K562 (cell line): ENCODE measurements around the gene PEX5. TPM values are rescaled to one million over a fixed set of nuclear protein-coding genes. Genes with fewer than 3 reads are reported as not detected.

ENCODE experiments used
- ATAC-seq: fragments of 200-7000 bp; cut with Tn5 transposase; 3 replicates; pipeline ENCODE4 v1.9.1; 2020; ENCODE audit warnings: moderate library complexity
- BruUV-seq: library from RNA; stranded (reverse); fragments of 400-500 nt; replicated peaks from 2 replicates; lab custom pipeline; 2021; lab: Mats Ljungman, UMichigan
- CTCF ChIA-PET: fragments of 300-600 bp; formaldehyde crosslinking; extraction: SDS; loops from one replicate; lab custom pipeline; 2021; ENCODE audit warnings: low intra/inter-chr PET ratio; lab: Yijun Ruan, JAX
- POLR2A ChIA-PET: fragments of 300-600, 350-650 bp; sonication (Branson Sonifier 250); formaldehyde crosslinking; extraction: SDS; loops from one replicate; lab custom pipeline; 2021; ENCODE audit warnings: antibody characterized with exemption, inconsistent platforms; lab: Yijun Ruan, JAX
- DNase-seq, 4 experiments: peaks; one replicate each; pipeline versions ENCODE4 v3.0.0 to v3.0.0-alpha.2; 2011 to 2018; ENCODE audit warnings: low spot score in 3 of 4, mixed read lengths in 3 of 4; ENCODE audit errors: extremely low read depth in 1 of 4
- FAIRE-seq: peaks from 2 replicates; lab custom pipeline; 2011; peaks lifted over from hg19 to GRCh38; lab: Jason Lieb, UNC
- H2AFZ ChIP-seq: 2 replicates; pipeline ENCODE4 v1.6.0; 2011; ENCODE audit warnings: low read depth, low read length, control low read depth, inconsistent platforms
- H3K27ac ChIP-seq: fragments of 200-600 bp; 3 replicates; pipeline ENCODE4 v1.8.0; 2011; ENCODE audit warnings: low read depth, mild to moderate bottlenecking, control low read depth, inconsistent platforms, low read length, moderate library complexity, mixed read lengths; ENCODE audit errors: extremely low read depth
- H3K27me3 ChIP-seq, 2 experiments: fragments of 300-600 bp in 1 of 2; 2 replicates in 1 of 2; 3 replicates in 1 of 2; pipeline versions ENCODE4 v1.6.0 to v1.8.0; 2011; ENCODE audit warnings: inconsistent platforms in 2 of 2, low read length in 2 of 2, mild to moderate bottlenecking in 1 of 2, mixed read lengths in 1 of 2, moderate library complexity in 1 of 2; ENCODE audit not compliant: control insufficient read depth in 2 of 2, insufficient read depth in 2 of 2
- H3K36me3 ChIP-seq: fragments of 300-600 bp; 3 replicates; pipeline ENCODE4 v1.8.0; 2011; ENCODE audit warnings: mild to moderate bottlenecking, low read length, inconsistent platforms; ENCODE audit not compliant: control insufficient read depth, insufficient read depth
- H3K4me1 ChIP-seq, 2 experiments: fragments of 200-600 bp in 1 of 2; replicated peaks in 1 of 2; 2 replicates in 1 of 2; 3 replicates in 1 of 2; pipeline versions ENCODE4 v1.5.1 to v1.8.0; 2011; ENCODE audit warnings: inconsistent platforms in 2 of 2, low read length in 2 of 2, mild to moderate bottlenecking in 1 of 2, mixed read lengths in 1 of 2, moderate library complexity in 1 of 2; ENCODE audit not compliant: control insufficient read depth in 2 of 2, insufficient read depth in 2 of 2
- H3K4me2 ChIP-seq: 2 replicates; pipeline ENCODE4 v1.6.1; 2011; ENCODE audit warnings: low read length, control low read depth, inconsistent platforms, mixed read lengths; ENCODE audit not compliant: insufficient read depth
- H3K4me3 ChIP-seq: fragments of 200-600 bp; sonication (generic), shearing (Covaris generic); 2 replicates; pipeline ENCODE4 v1.5.1; 2016; ENCODE audit warnings: control low read depth, inconsistent platforms
- H3K79me2 ChIP-seq: fragments of 200-600 bp; 3 replicates; pipeline ENCODE4 v1.8.0; 2011; ENCODE audit warnings: low read length, inconsistent platforms; ENCODE audit not compliant: control insufficient read depth, insufficient read depth
- H3K9ac ChIP-seq, 2 experiments: 2 replicates each; pipeline versions ENCODE4 v1.6.0 to v1.6.1; 2011; ENCODE audit warnings: low read depth in 2 of 2, low read length in 2 of 2, control low read depth in 1 of 2, inconsistent platforms in 1 of 2, mild to moderate bottlenecking in 1 of 2, mixed read lengths in 1 of 2; ENCODE audit not compliant: insufficient read depth in 1 of 2
- H3K9me1 ChIP-seq: one replicate; pipeline ENCODE4 v1.6.0; 2011; ENCODE audit warnings: inconsistent platforms, mild to moderate bottlenecking, low read length, moderate library complexity; ENCODE audit not compliant: control insufficient read depth, insufficient read depth
- H3K9me3 ChIP-seq: replicated peaks from 2 replicates; pipeline ENCODE4 v1.5.1; 2011; ENCODE audit warnings: low read depth, low read length, inconsistent platforms; ENCODE audit not compliant: control insufficient read depth, insufficient read depth
- H4K20me1 ChIP-seq: replicated peaks from 2 replicates; pipeline ENCODE4 v1.6.1; 2011; ENCODE audit warnings: low read length, inconsistent platforms, mixed read lengths; ENCODE audit not compliant: control insufficient read depth, insufficient read depth
- ARHGAP35 ChIP-seq: fragments of 450-650 bp; IDR thresholded peaks from 2 replicates; pipeline ENCODE4 v1.6.1; 2018; ENCODE audit not compliant: partially characterized antibody
- BCL6 ChIP-seq: fragments of 250-450 bp; sonication (Bioruptor Pico); IDR thresholded peaks from 2 replicates; pipeline ENCODE4 v1.4.0; 2020
- ETS2 ChIP-seq: IDR thresholded peaks from 2 replicates; pipeline ENCODE4 v1.6.1; 2016; ENCODE audit warnings: borderline replicate concordance, missing genetic modification characterization, mild to moderate bottlenecking, moderate library complexity, missing compliant biosample characterization; ENCODE audit not compliant: poor library complexity, severe bottlenecking
- MCM3 ChIP-seq: fragments of 450-650 bp; IDR thresholded peaks from 2 replicates; pipeline ENCODE4 v1.6.1; 2016
- PHTF2 ChIP-seq: fragments of 250-450 bp; sonication (Bioruptor Pico); IDR thresholded peaks from 2 replicates; pipeline ENCODE4 v1.5.0; 2021; ENCODE audit warnings: mild to moderate bottlenecking
- POLR2H ChIP-seq: IDR thresholded peaks from 2 replicates; pipeline ENCODE4 v1.6.1; 2016; ENCODE audit warnings: missing genetic modification characterization, low read depth, mild to moderate bottlenecking, control low read depth, missing compliant biosample characterization, moderate library complexity
- PTBP1 ChIP-seq: fragments of 200-400 bp; formaldehyde crosslinking; IDR thresholded peaks from 2 replicates; pipeline ENCODE4 v1.6.1; 2017; ENCODE audit warnings: low read depth, low read length
- SIN3A ChIP-seq, 2 experiments: fragments of 150-350 bp in 1 of 2; IDR thresholded peaks; 2 replicates each; pipeline ENCODE4 v1.6.1; 2011 to 2016; ENCODE audit warnings: borderline replicate concordance in 2 of 2, low read depth in 2 of 2, low read length in 2 of 2, mild to moderate bottlenecking in 2 of 2, moderate library complexity in 2 of 2; ENCODE audit not compliant: control insufficient read depth in 1 of 2
- ZBED1 ChIP-seq: IDR thresholded peaks from 2 replicates; pipeline ENCODE4 v1.6.1; 2014
- WGBS: fragments of 100-300 bp; shearing (Covaris generic); methylation state at CpG from one replicate; pipeline ENCODE4 v1.1.6; 2016; ENCODE audit warnings: low coverage, mixed read lengths; ENCODE audit not compliant: insufficient coverage; ENCODE audit errors: missing lambda C conversion rate; 5-methylcytosine and 5-hydroxymethylcytosine counted together
- in situ Hi-C: fragments of 300-500 bp; cut with MboI; formaldehyde crosslinking; loops from 4 replicates; pipeline ENCODE4 v1.15.0; 2018; ENCODE audit warnings: inconsistent platforms, mixed read lengths
- intact Hi-C: fragments of 100-400 bp; cut with micrococcal nuclease; formaldehyde crosslinking; loops from 2 replicates; pipeline ENCODE4 v1.14.2; 2022
- polyA plus RNA-seq, 8 experiments: library from polyadenylated mRNA; depleted of rRNA in 4 of 8; stranded (reverse) in 5 of 8; unstranded in 3 of 8; fragments of >200 nt; fragmentation: Nextera tagmentation in 2 of 8; fragmentation: Illumina TruSeq in 1 of 8; extraction: Ambion mirVana in 2 of 8; extraction: Trizol in 1 of 8; gene quantifications; 2 replicates each; pipeline versions ENCODE4 v1.2.1 to v1.2.3, GENCODE V29; 2011 to 2014; ENCODE audit warnings: inconsistent platforms in 1 of 8, missing spikeins in 1 of 8
- total RNA-seq, 7 experiments: library from RNA; depleted of rRNA in 6 of 7; stranded (reverse); fragments of >200 nt in 6 of 7; fragmentation: Illumina TruSeq in 2 of 7; extraction: Trizol in 2 of 7; gene quantifications; 2 replicates each; pipeline versions ENCODE4 v1.2.1 to v1.2.3, GENCODE V29; 2011 to 2021; ENCODE audit warnings: low replicate concordance in 1 of 7
- TF ChIP-seq, protein P1 (sequence below): fragments of 450-650 bp; formaldehyde crosslinking; IDR thresholded peaks from 2 replicates; pipeline ENCODE4 v1.4.0; 2020; ENCODE audit warnings: mild to moderate bottlenecking
- TF ChIP-seq, protein P2 (sequence below): fragments of 450-650 bp; IDR thresholded peaks from 2 replicates; pipeline ENCODE4 v1.6.1; 2014; ENCODE audit warnings: low read depth, mild to moderate bottlenecking, moderate library complexity, borderline replicate concordance
- TF ChIP-seq, protein P3 (sequence below): fragments of 250-450 bp; sonication (Bioruptor Pico); IDR thresholded peaks from 2 replicates; pipeline ENCODE4 v1.5.0; 2021
- TF ChIP-seq, protein P4 (sequence below): conservative IDR thresholded peaks from 2 replicates; pipeline ENCODE4 v1.6.1; 2011; ENCODE audit warnings: low read depth, mild to moderate bottlenecking, low read length; ENCODE audit not compliant: control insufficient read depth

Gene PEX5
- total and polyA plus RNA-seq, 9 of the 15 experiments (the other 6 are each of a cell fraction or from before 2014, with no cell fraction given): 1.4 to 26.1 (median 14.0) TPM

DNA sequence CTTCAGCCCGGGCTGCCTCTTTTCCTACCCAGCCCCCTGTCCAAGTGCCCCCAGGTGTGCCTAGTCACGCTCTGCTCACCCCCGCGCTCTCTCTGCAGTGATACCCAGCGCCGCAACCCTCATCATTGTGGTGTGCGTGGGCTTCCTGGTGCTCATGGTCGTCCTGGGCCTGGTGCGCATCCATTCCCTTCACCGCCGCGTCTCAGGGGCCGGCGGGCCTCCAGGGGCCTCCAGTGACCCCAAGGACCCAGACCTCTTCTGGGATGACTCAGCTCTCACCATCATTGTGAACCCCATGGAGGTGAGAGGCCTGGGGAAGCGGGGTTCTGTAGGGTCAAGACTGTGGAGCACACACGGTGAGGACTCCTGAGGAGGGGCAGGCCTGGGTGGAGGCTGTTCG lies 32.1 kb upstream of the PEX5 start:
- DNase-seq (no peak), ATAC-seq (no peak), FAIRE-seq (no peak)
- Histone ChIP-seq H3K27me3 (no peaks in the 10 kb centered on the region), H3K36me3 (peaks cover 3% of the 10 kb centered on the region; the same call in 1 of the 3 replicates), H3K4me3 (no peak overlapping the region), H3K4me2 (no peak overlapping the region), H3K79me2 (no peaks in the 10 kb centered on the region), H3K4me1 (peaks cover 0 to 9% of the 10 kb centered on the region in 2 experiments; a peak in 2 of 5 replicates), H3K9me3 (no peaks in the 10 kb centered on the region), H3K9ac (no peak overlapping the region; a peak in 1 of 4 replicates), H4K20me1 (no peaks in the 10 kb centered on the region), H3K27ac (no peak overlapping the region), H3K9me1 (no peaks in the 10 kb centered on the region), H2AFZ (no peak overlapping the region)
- intact Hi-C loops (no loop called here), in situ Hi-C loops (no loop called here)
- BruUV-seq: no TSS peak
- POLR2A ChIA-PET: interaction anchor here (0.6 kb wide), 1 partner anchor 18 kb away, joined by 4 read pairs; no protein-coding TSS in a partner anchor
- 82% methylated on average over 9 of the region's 17 CpGs for WGBS
- TF ChIP-seq, protein P1, sequence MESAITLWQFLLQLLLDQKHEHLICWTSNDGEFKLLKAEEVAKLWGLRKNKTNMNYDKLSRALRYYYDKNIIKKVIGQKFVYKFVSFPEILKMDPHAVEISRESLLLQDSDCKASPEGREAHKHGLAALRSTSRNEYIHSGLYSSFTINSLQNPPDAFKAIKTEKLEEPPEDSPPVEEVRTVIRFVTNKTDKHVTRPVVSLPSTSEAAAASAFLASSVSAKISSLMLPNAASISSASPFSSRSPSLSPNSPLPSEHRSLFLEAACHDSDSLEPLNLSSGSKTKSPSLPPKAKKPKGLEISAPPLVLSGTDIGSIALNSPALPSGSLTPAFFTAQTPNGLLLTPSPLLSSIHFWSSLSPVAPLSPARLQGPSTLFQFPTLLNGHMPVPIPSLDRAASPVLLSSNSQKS (CRISPR knock-in tag): no peak
- TF ChIP-seq ETS2 (no peak), MCM3 (no peak), PHTF2 (no peak), ARHGAP35 (no peak), PTBP1 (no peak), ZBED1 (no peak), POLR2H (tag) (no peak), SIN3A (IDR thresholded peaks at IDR 0.05; ENCODE audit: borderline replicate concordance in 2 of 2, control insufficient read depth in 1 of 2, low read depth in 2 of 2, low read length in 2 of 2) (no peak), BCL6 (CRISPR knock-in tag) (no peak)
- TF ChIP-seq, protein P2, sequence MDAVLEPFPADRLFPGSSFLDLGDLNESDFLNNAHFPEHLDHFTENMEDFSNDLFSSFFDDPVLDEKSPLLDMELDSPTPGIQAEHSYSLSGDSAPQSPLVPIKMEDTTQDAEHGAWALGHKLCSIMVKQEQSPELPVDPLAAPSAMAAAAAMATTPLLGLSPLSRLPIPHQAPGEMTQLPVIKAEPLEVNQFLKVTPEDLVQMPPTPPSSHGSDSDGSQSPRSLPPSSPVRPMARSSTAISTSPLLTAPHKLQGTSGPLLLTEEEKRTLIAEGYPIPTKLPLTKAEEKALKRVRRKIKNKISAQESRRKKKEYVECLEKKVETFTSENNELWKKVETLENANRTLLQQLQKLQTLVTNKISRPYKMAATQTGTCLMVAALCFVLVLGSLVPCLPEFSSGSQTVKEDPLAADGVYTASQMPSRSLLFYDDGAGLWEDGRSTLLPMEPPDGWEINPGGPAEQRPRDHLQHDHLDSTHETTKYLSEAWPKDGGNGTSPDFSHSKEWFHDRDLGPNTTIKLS: no peak
- TF ChIP-seq, protein P3, sequence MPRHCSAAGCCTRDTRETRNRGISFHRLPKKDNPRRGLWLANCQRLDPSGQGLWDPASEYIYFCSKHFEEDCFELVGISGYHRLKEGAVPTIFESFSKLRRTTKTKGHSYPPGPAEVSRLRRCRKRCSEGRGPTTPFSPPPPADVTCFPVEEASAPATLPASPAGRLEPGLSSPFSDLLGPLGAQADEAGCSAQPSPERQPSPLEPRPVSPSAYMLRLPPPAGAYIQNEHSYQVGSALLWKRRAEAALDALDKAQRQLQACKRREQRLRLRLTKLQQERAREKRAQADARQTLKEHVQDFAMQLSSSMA: no peak
- TF ChIP-seq, protein P4, sequence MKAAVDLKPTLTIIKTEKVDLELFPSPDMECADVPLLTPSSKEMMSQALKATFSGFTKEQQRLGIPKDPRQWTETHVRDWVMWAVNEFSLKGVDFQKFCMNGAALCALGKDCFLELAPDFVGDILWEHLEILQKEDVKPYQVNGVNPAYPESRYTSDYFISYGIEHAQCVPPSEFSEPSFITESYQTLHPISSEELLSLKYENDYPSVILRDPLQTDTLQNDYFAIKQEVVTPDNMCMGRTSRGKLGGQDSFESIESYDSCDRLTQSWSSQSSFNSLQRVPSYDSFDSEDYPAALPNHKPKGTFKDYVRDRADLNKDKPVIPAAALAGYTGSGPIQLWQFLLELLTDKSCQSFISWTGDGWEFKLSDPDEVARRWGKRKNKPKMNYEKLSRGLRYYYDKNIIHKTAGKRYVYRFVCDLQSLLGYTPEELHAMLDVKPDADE: no peak
- TF ChIP-seq, all 486 proteins: peak for 0
- CTCF ChIA-PET: no interaction called here
